ENCODE measurements around the gene C3orf18.

- TF ChIP-seq CTCF (IDR thresholded peaks at IDR 0.05 in 2 of 3, conservative IDR thresholded peaks at IDR 0.05 in 1 of 3; ENCODE audit: insufficient read depth in 2 of 3, low read depth in 1 of 3, low read length in 3 of 3) (no peak), IFI16 (CRISPR knock-in tag; IDR thresholded peaks at IDR 0.05) (no peak), SRSF9 (IDR thresholded peaks at IDR 0.05; ENCODE audit: borderline replicate concordance, low read depth, low read length) (no peak), NR2F6 (CRISPR knock-in tag; IDR thresholded peaks at IDR 0.05) (no peak), BCL6 (CRISPR knock-in tag; IDR thresholded peaks at IDR 0.05) (no peak), ZNF644 (tag; IDR thresholded peaks at IDR 0.05; ENCODE audit: low read depth) (no peak), CBFB (CRISPR knock-in tag; IDR thresholded peaks at IDR 0.05) (no peak)
Measured at GRCh38 chr3:50557106-50557505, 10.4 kb downstream of the C3orf18 start.
